HepG2 (cell line): ENCODE results near the gene EEF1AKMT1. TPM values are rescaled to one million over a fixed set of nuclear protein-coding genes. Genes with fewer than 3 reads are reported as not detected.

ENCODE experiments used
- ATF3 ChIP-seq: sonication (generic); formaldehyde crosslinking; IDR thresholded peaks from 2 replicates; pipeline ENCODE4 v1.4.0; 2020; ENCODE audit warnings: missing genetic modification reagents
- CBX1 ChIP-seq: IDR thresholded peaks from one replicate; pipeline ENCODE4 v1.6.1; 2016; ENCODE audit warnings: antibody characterized with exemption, low read depth
- CHD4 ChIP-seq: fragments of 200-600 bp; sonication (generic); IDR thresholded peaks from 2 replicates; pipeline ENCODE4 v1.7.0; 2017; ENCODE audit warnings: mild to moderate bottlenecking, low read length, borderline replicate concordance
- DR1 ChIP-seq: sonication (generic); formaldehyde crosslinking; IDR thresholded peaks from 2 replicates; pipeline ENCODE4 v1.8.0; 2021; ENCODE audit warnings: mild to moderate bottlenecking, missing genetic modification reagents, inconsistent platforms
- FOXJ3 ChIP-seq: sonication (generic); formaldehyde crosslinking; IDR thresholded peaks from 2 replicates; pipeline ENCODE4 v1.4.0; 2020; ENCODE audit warnings: missing genetic modification reagents, mild to moderate bottlenecking, borderline replicate concordance
- RBM22 ChIP-seq: fragments of 200-400 bp; formaldehyde crosslinking; optimal IDR thresholded peaks from 2 replicates; pipeline ENCODE3; 2017; ENCODE audit warnings: mild to moderate bottlenecking, low read length, moderate library complexity
- TGIF2 ChIP-seq: IDR thresholded peaks from 2 replicates; pipeline ENCODE4 v1.6.1; 2016; ENCODE audit warnings: control low read depth, missing compliant biosample characterization
- ZBTB40 ChIP-seq, 2 experiments: fragments of 450-650 bp in 1 of 2; sonication (generic) in 1 of 2; formaldehyde crosslinking in 1 of 2; IDR thresholded peaks; 2 replicates each; pipeline versions ENCODE4 v1.6.1 to v1.8.0; 2016 to 2022; ENCODE audit warnings: antibody characterized with exemption in 1 of 2, mild to moderate bottlenecking in 1 of 2, missing genetic modification reagents in 1 of 2
- ZFAT ChIP-seq: sonication (generic); formaldehyde crosslinking; conservative IDR thresholded peaks from 2 replicates; pipeline ENCODE4 v1.8.1; 2023; ENCODE audit warnings: missing genetic modification reagents, inconsistent platforms
- ZNF33B ChIP-seq: sonication (generic); formaldehyde crosslinking; IDR thresholded peaks from 2 replicates; pipeline ENCODE4 v1.5.1; 2020; ENCODE audit warnings: mild to moderate bottlenecking, missing genetic modification reagents
- ZNF451 ChIP-seq: sonication (generic); formaldehyde crosslinking; IDR thresholded peaks from 2 replicates; pipeline ENCODE4 v1.5.0; 2020; ENCODE audit warnings: mild to moderate bottlenecking, missing genetic modification reagents
- ZNF562 ChIP-seq: sonication (generic); formaldehyde crosslinking; IDR thresholded peaks from 2 replicates; pipeline ENCODE4 v1.8.0; 2022; ENCODE audit warnings: missing genetic modification reagents, borderline replicate concordance
- ZNF691 ChIP-seq: sonication (generic); formaldehyde crosslinking; IDR thresholded peaks from 2 replicates; pipeline ENCODE4 v1.4.0; 2020; ENCODE audit warnings: missing genetic modification reagents, low read depth, mild to moderate bottlenecking, borderline replicate concordance
- ZNF703 ChIP-seq: sonication (generic); formaldehyde crosslinking; IDR thresholded peaks from 2 replicates; pipeline ENCODE4 v1.5.1; 2020; ENCODE audit warnings: missing genetic modification reagents, mild to moderate bottlenecking, moderate library complexity, borderline replicate concordance
- ZNF737 ChIP-seq: sonication (generic); formaldehyde crosslinking; IDR thresholded peaks from 2 replicates; pipeline ENCODE4 v1.5.0; 2020; ENCODE audit warnings: missing genetic modification reagents, mild to moderate bottlenecking, borderline replicate concordance
- polyA plus RNA-seq, 8 experiments: library from polyadenylated mRNA; depleted of rRNA in 3 of 8; stranded (reverse) in 7 of 8; unstranded in 1 of 8; fragments of >200 nt; fragmentation: Illumina TruSeq in 4 of 8; extraction: Trizol in 4 of 8; gene quantifications; 2 replicates each; pipeline versions ENCODE4 v1.2.1 to v1.2.3, GENCODE V29; 2011 to 2016; ENCODE audit warnings: low read depth in 4 of 8, missing spikeins in 1 of 8, mixed read lengths in 1 of 8; ENCODE audit not compliant: insufficient read depth in 1 of 8
- total RNA-seq, 5 experiments: library from RNA; depleted of rRNA; stranded (reverse); fragments of >200 nt; fragmentation: Illumina TruSeq; extraction: Trizol; gene quantifications; 2 replicates each; pipeline ENCODE4 v1.2.3, GENCODE V29; 2016; ENCODE audit warnings: low read depth in 1 of 5

The EEF1AKMT1 gene
- total and polyA plus RNA-seq, 2 of the 13 experiments (the other 11 are each of a cell fraction or from before 2014, with no cell fraction given), result 6.0 to 16.1 TPM

- no peak; the same call in 1 of the 2 replicates for TF ChIP-seq FOXJ3 (CRISPR knock-in tag)
- peak; percentile 31; the same call in 1 of the 2 replicates for TF ChIP-seq DR1 (CRISPR knock-in tag)
- no peak for TF ChIP-seq ZBTB40 (IDR thresholded peaks at IDR 0.05)
- peak; percentile 88 for TF ChIP-seq ZBTB40 (CRISPR knock-in tag; IDR thresholded peaks at IDR 0.05)
- TF ChIP-seq TGIF2, result peak; percentile 43
- no peak for TF ChIP-seq CHD4
- TF ChIP-seq ZFAT (CRISPR knock-in tag), result no peak
- TF ChIP-seq ZNF691 (CRISPR knock-in tag), result peak; percentile 56; the same call in 1 of the 2 replicates
- peak; percentile 90 for TF ChIP-seq RBM22
- TF ChIP-seq ZNF451 (CRISPR knock-in tag), result peak; percentile 85
- TF ChIP-seq ZNF737 (CRISPR knock-in tag), result peak; percentile 78
- TF ChIP-seq ZNF562 (CRISPR knock-in tag), result no peak
- TF ChIP-seq ZNF33B, result no peak
- TF ChIP-seq CBX1, result no peak
- no peak for TF ChIP-seq ATF3 (CRISPR knock-in tag)
- peak; percentile 93 for TF ChIP-seq ZNF703 (CRISPR knock-in tag)
Measured at GRCh38 chr13:20773194-20774080, at the start of gene EEF1AKMT1 (continued).
